Neural cell (in vitro differentiated cells): ENCODE measurements around the gene NUP62.

Experiments
- EP300 ChIP-seq: fragments of 450-650 bp; conservative IDR thresholded peaks from 2 replicates; pipeline ENCODE4 v1.6.1; 2014; ENCODE audit warnings: antibody characterized with exemption, mild to moderate bottlenecking, moderate library complexity; ENCODE audit not compliant: poor library complexity, severe bottlenecking
- EZH2 ChIP-seq: fragments of 200-600, 300-800 bp; shearing (Covaris generic), sonication (generic); IDR thresholded peaks from 2 replicates; pipeline ENCODE4 v1.6.1; 2014; ENCODE audit warnings: antibody characterized with exemption, low read length, borderline replicate concordance, mild to moderate bottlenecking; ENCODE audit not compliant: insufficient read depth, poor library complexity, severe bottlenecking
- MXI1 ChIP-seq: fragments of 450-650 bp; conservative IDR thresholded peaks from 2 replicates; pipeline ENCODE4 v1.6.1; 2014; ENCODE audit warnings: antibody characterized with exemption, mild to moderate bottlenecking; ENCODE audit not compliant: poor library complexity, severe bottlenecking
- POLR2AphosphoS5 ChIP-seq: IDR thresholded peaks from 2 replicates; pipeline ENCODE4 v1.6.1; 2012
- RAD21 ChIP-seq: fragments of 450-650 bp; conservative IDR thresholded peaks from 2 replicates; pipeline ENCODE4 v1.6.1; 2014; ENCODE audit warnings: antibody characterized with exemption, mild to moderate bottlenecking, moderate library complexity
- SMC3 ChIP-seq: fragments of 450-650 bp; conservative IDR thresholded peaks from 2 replicates; pipeline ENCODE4 v1.6.1; 2014; ENCODE audit warnings: antibody characterized with exemption, mild to moderate bottlenecking, moderate library complexity; ENCODE audit not compliant: poor library complexity
- TF ChIP-seq, protein P1 (sequence below): fragments of 450-650 bp; IDR thresholded peaks from 2 replicates; pipeline ENCODE4 v1.5.1; 2014; ENCODE audit warnings: antibody characterized with exemption, mild to moderate bottlenecking, moderate library complexity; ENCODE audit not compliant: poor library complexity, severe bottlenecking
- TF ChIP-seq, protein P2 (sequence below): IDR thresholded peaks from 2 replicates; pipeline ENCODE4 v1.6.1; 2012; ENCODE audit warnings: borderline replicate concordance

DNA sequence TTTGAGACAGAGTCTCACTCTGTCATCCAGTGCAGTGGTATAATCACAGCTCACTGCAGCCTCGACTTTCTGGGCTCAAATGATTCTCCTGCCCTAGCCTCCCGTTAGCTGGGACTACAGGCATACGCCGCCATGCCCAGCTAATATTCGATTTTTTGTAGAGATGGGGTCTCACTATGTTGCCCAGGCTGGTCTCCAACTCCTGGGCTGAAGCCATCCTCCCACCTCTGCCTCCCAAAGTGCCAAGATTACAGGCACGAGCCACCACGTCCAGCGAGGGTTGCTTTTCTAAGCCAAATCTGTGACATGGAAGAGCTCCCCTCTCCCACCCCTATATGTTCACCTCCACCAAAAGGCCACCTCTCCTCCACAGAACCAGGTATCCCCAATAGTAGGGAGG lies 11.2 kb downstream of the NUP62 start:
- TF ChIP-seq, protein P1, sequence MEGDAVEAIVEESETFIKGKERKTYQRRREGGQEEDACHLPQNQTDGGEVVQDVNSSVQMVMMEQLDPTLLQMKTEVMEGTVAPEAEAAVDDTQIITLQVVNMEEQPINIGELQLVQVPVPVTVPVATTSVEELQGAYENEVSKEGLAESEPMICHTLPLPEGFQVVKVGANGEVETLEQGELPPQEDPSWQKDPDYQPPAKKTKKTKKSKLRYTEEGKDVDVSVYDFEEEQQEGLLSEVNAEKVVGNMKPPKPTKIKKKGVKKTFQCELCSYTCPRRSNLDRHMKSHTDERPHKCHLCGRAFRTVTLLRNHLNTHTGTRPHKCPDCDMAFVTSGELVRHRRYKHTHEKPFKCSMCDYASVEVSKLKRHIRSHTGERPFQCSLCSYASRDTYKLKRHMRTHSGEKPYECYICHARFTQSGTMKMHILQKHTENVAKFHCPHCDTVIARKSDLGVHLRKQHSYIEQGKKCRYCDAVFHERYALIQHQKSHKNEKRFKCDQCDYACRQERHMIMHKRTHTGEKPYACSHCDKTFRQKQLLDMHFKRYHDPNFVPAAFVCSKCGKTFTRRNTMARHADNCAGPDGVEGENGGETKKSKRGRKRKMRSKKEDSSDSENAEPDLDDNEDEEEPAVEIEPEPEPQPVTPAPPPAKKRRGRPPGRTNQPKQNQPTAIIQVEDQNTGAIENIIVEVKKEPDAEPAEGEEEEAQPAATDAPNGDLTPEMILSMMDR: no peak
- TF ChIP-seq POLR2AphosphoS5 (no peak), EZH2 (no peak), SMC3 (no peak), RAD21 (no peak), MXI1 (no peak), EP300 (no peak)
- TF ChIP-seq, protein P2, sequence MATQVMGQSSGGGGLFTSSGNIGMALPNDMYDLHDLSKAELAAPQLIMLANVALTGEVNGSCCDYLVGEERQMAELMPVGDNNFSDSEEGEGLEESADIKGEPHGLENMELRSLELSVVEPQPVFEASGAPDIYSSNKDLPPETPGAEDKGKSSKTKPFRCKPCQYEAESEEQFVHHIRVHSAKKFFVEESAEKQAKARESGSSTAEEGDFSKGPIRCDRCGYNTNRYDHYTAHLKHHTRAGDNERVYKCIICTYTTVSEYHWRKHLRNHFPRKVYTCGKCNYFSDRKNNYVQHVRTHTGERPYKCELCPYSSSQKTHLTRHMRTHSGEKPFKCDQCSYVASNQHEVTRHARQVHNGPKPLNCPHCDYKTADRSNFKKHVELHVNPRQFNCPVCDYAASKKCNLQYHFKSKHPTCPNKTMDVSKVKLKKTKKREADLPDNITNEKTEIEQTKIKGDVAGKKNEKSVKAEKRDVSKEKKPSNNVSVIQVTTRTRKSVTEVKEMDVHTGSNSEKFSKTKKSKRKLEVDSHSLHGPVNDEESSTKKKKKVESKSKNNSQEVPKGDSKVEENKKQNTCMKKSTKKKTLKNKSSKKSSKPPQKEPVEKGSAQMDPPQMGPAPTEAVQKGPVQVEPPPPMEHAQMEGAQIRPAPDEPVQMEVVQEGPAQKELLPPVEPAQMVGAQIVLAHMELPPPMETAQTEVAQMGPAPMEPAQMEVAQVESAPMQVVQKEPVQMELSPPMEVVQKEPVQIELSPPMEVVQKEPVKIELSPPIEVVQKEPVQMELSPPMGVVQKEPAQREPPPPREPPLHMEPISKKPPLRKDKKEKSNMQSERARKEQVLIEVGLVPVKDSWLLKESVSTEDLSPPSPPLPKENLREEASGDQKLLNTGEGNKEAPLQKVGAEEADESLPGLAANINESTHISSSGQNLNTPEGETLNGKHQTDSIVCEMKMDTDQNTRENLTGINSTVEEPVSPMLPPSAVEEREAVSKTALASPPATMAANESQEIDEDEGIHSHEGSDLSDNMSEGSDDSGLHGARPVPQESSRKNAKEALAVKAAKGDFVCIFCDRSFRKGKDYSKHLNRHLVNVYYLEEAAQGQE: no peak
